H9 (cell line): ENCODE results near the gene PSME1. TPM values are rescaled to one million over a fixed set of nuclear protein-coding genes. Genes with fewer than 3 reads are reported as not detected.

Experiments used
- DNase-seq: peaks from one replicate; pipeline ENCODE4 v3.0.0-alpha.2; 2017
- H2AFZ ChIP-seq: one replicate; pipeline ENCODE4 v1.6.1; 2013; ENCODE audit warnings: mild to moderate bottlenecking, low read length, control low read depth, moderate library complexity
- H2AK5ac ChIP-seq: 2 replicates; pipeline ENCODE4 v1.6.1; 2013; ENCODE audit warnings: low read length, control low read depth, mixed read lengths; ENCODE audit not compliant: insufficient read length
- H2BK120ac ChIP-seq: one replicate; pipeline ENCODE4 v1.6.1; 2013; ENCODE audit warnings: low read depth, mild to moderate bottlenecking, low read length, control low read depth, inconsistent platforms; ENCODE audit not compliant: poor library complexity, severe bottlenecking
- H2BK12ac ChIP-seq: 2 replicates; pipeline ENCODE4 v1.6.1; 2013; ENCODE audit warnings: low read length, control low read depth, mixed read lengths, low read depth; ENCODE audit not compliant: insufficient read length
- H2BK15ac ChIP-seq: 2 replicates; pipeline ENCODE4 v1.6.1; 2013; ENCODE audit warnings: low read depth, low read length, control low read depth
- H2BK20ac ChIP-seq: one replicate; pipeline ENCODE4 v1.6.1; 2013; ENCODE audit warnings: low read depth, mild to moderate bottlenecking, low read length, control low read depth, inconsistent platforms; ENCODE audit not compliant: poor library complexity, severe bottlenecking
- H2BK5ac ChIP-seq: 2 replicates; pipeline ENCODE4 v1.6.1; 2013; ENCODE audit warnings: low read length, control low read depth, mixed read lengths; ENCODE audit not compliant: insufficient read length
- H3K14ac ChIP-seq: 2 replicates; pipeline ENCODE4 v1.6.1; 2013; ENCODE audit warnings: low read length, control low read depth; ENCODE audit not compliant: insufficient read depth
- H3K18ac ChIP-seq: 2 replicates; pipeline ENCODE4 v1.6.1; 2013; ENCODE audit warnings: low read depth, mild to moderate bottlenecking, mixed read lengths, low read length, control low read depth; ENCODE audit not compliant: insufficient read length
- H3K23ac ChIP-seq: 2 replicates; pipeline ENCODE4 v1.6.1; 2013; ENCODE audit warnings: low read length, control low read depth, mixed read lengths, low read depth; ENCODE audit not compliant: insufficient read length
- H3K23me2 ChIP-seq: 2 replicates; pipeline ENCODE4 v1.6.1; 2013; ENCODE audit warnings: low read depth, mild to moderate bottlenecking, mixed read lengths, low read length, control low read depth; ENCODE audit not compliant: insufficient read length, poor library complexity, severe bottlenecking
- H3K27ac ChIP-seq: 2 replicates; pipeline ENCODE4 v1.5.1; 2013; ENCODE audit warnings: low read length, control low read depth, mixed read lengths, low read depth; ENCODE audit not compliant: insufficient read length
- H3K27me3 ChIP-seq: 2 replicates; pipeline ENCODE4 v1.6.1; 2013; ENCODE audit warnings: low read length, control low read depth, inconsistent platforms; ENCODE audit not compliant: insufficient read depth
- H3K4ac ChIP-seq: 2 replicates; pipeline ENCODE4 v1.6.1; 2013; ENCODE audit warnings: low read depth, mild to moderate bottlenecking, control low read depth, inconsistent platforms, low read length, moderate library complexity
- H3K4me1 ChIP-seq: 2 replicates; pipeline ENCODE4 v1.6.1; 2013; ENCODE audit warnings: low read length, control low read depth, inconsistent platforms; ENCODE audit not compliant: insufficient read depth
- H3K4me2 ChIP-seq: 2 replicates; pipeline ENCODE4 v1.6.1; 2013; ENCODE audit warnings: low read length, control low read depth, mixed read lengths; ENCODE audit not compliant: insufficient read length, insufficient read depth
- H3K56ac ChIP-seq: 2 replicates; pipeline ENCODE4 v1.6.1; 2013; ENCODE audit warnings: low read depth, mild to moderate bottlenecking, mixed read lengths, low read length, control low read depth; ENCODE audit not compliant: insufficient read length
- H3K79me1 ChIP-seq: 2 replicates; pipeline ENCODE4 v1.6.1; 2013; ENCODE audit warnings: low read depth, mild to moderate bottlenecking, moderate library complexity, low read length, control low read depth, inconsistent platforms; ENCODE audit not compliant: insufficient read depth, poor library complexity, severe bottlenecking
- H3K79me2 ChIP-seq: 2 replicates; pipeline ENCODE4 v1.6.1; 2013; ENCODE audit warnings: low read length, control low read depth, inconsistent platforms; ENCODE audit not compliant: insufficient read depth
- H3K9ac ChIP-seq: 2 replicates; pipeline ENCODE4 v1.6.1; 2013; ENCODE audit warnings: low read length, control low read depth, mixed read lengths; ENCODE audit not compliant: insufficient read length; ENCODE audit errors: extremely low read depth
- H3K9me3 ChIP-seq: one replicate; pipeline ENCODE4 v1.6.1; 2013; ENCODE audit warnings: low read depth, low read length, inconsistent platforms; ENCODE audit not compliant: control insufficient read depth
- H3T11ph ChIP-seq: one replicate; pipeline ENCODE4 v1.6.1; 2013; ENCODE audit warnings: mild to moderate bottlenecking, low read length, control low read depth, inconsistent platforms
- H4K20me1 ChIP-seq: one replicate; pipeline ENCODE4 v1.6.1; 2013; ENCODE audit not compliant: control insufficient read depth, insufficient read length, insufficient read depth
- H4K5ac ChIP-seq: 2 replicates; pipeline ENCODE4 v1.6.1; 2013; ENCODE audit warnings: low read depth, mild to moderate bottlenecking, mixed read lengths, low read length, control low read depth; ENCODE audit not compliant: insufficient read length
- H4K8ac ChIP-seq: replicated peaks from 2 replicates; pipeline ENCODE4 v1.6.1; 2013; ENCODE audit warnings: low read length, control low read depth, mixed read lengths, low read depth; ENCODE audit not compliant: insufficient read length
- H4K91ac ChIP-seq: 2 replicates; pipeline ENCODE4 v1.6.1; 2013; ENCODE audit warnings: low read depth, mild to moderate bottlenecking, moderate library complexity, mixed read lengths, low read length, control low read depth; ENCODE audit not compliant: insufficient read length
- H3K27ac Mint-ChIP-seq, 3 experiments: 2 replicates in 2 of 3; 3 replicates in 1 of 3; pipeline ENCODE4 v1.8.0; 2020 to 2021; ENCODE audit warnings: mixed read lengths in 3 of 3, mild to moderate bottlenecking in 1 of 3, moderate library complexity in 1 of 3
- H3K27me3 Mint-ChIP-seq: 2 replicates; pipeline ENCODE4 v1.8.0; 2021; ENCODE audit warnings: low read depth, mild to moderate bottlenecking, moderate library complexity, mixed read lengths
- H3K36me3 Mint-ChIP-seq, 3 experiments: 2 replicates in 2 of 3; 3 replicates in 1 of 3; pipeline ENCODE4 v1.8.0; 2020 to 2021; ENCODE audit warnings: low read depth in 3 of 3, mixed read lengths in 3 of 3; ENCODE audit not compliant: insufficient read depth in 1 of 3
- H3K4me1 Mint-ChIP-seq, 2 experiments: 2 replicates each; pipeline ENCODE4 v1.8.0; 2020; ENCODE audit warnings: mixed read lengths in 2 of 2
- H3K4me3 Mint-ChIP-seq, 2 experiments: 2 replicates in 1 of 2; 3 replicates in 1 of 2; pipeline ENCODE4 v1.8.0; 2020 to 2021; ENCODE audit warnings: mild to moderate bottlenecking in 2 of 2, mixed read lengths in 2 of 2, moderate library complexity in 1 of 2
- H3K9me3 Mint-ChIP-seq, 2 experiments: 2 replicates in 1 of 2; 3 replicates in 1 of 2; pipeline ENCODE4 v1.8.0; 2020; ENCODE audit warnings: mild to moderate bottlenecking in 2 of 2, mixed read lengths in 2 of 2, moderate library complexity in 1 of 2
- WGBS: extraction: QIAGEN DNeasy Blood & Tissue Kit; methylation state at CpG from one replicate; pipeline ENCODE4 v1.1.7; 2013; ENCODE audit warnings: missing lambda C conversion rate, low lambda C conversion rate, mixed read lengths; ENCODE audit not compliant: insufficient read length; ENCODE audit errors: extremely low coverage; 5-methylcytosine and 5-hydroxymethylcytosine counted together
- total RNA-seq: library from RNA; stranded (reverse); gene quantifications from 2 replicates; pipeline ENCODE4 v1.2.1, GENCODE V29; 2021
- TF ChIP-seq, protein P1 (sequence below): fragments of 200-600 bp; sonication (generic); conservative IDR thresholded peaks from 3 replicates; pipeline ENCODE4 v1.8.0; 2021; ENCODE audit warnings: antibody characterized with exemption, mild to moderate bottlenecking

PSME1 gene
- total RNA-seq, 1 experiment from 2014 or later, result 109 TPM

- Mint-ChIP-seq H3K27ac (peak overlapping the region; percentile 95 to 98 (median 97)), H3K9me3 (peaks cover 0 to 2% of the 10 kb centered on the region in 2 experiments; a peak in 3 of 5 replicates), H3K4me3 (peak overlapping the region; percentile 90 to 93), H3K36me3 (peaks cover 26 to 41% (median 30%) of the 10 kb centered on the region in 3 experiments; a peak in 6 of 7 replicates), H3K4me1 (peaks cover 21 to 37% of the 10 kb centered on the region in 2 experiments), H3K27me3 (peaks cover 4% of the 10 kb centered on the region)
- Histone ChIP-seq H2AFZ (no peak overlapping the region), H2BK120ac (no peak overlapping the region), H2BK5ac (no peak overlapping the region), H3T11ph (no peak overlapping the region), H3K14ac (peak overlapping the region; percentile 84; the same call in 1 of the 2 replicates), H3K79me1 (no peaks in the 10 kb centered on the region), H3K27ac (no peak overlapping the region), H2BK12ac (no peak overlapping the region), H3K23me2 (peaks cover 6% of the 10 kb centered on the region), H3K4me1 (no peaks in the 10 kb centered on the region; the same call in 1 of the 2 replicates), H2BK20ac (no peak overlapping the region), H3K56ac (no peak overlapping the region), H4K20me1 (no peaks in the 10 kb centered on the region), H3K27me3 (no peaks in the 10 kb centered on the region), H3K23ac (no peak overlapping the region), H2AK5ac (no peak overlapping the region), H2BK15ac (no peak overlapping the region), H3K18ac (peak overlapping the region; percentile 89), H3K9ac (peak overlapping the region; percentile 89), H4K5ac (no peak overlapping the region), H3K4ac (no peak overlapping the region), H3K9me3 (no peaks in the 10 kb centered on the region), H4K91ac (peak overlapping the region; percentile 39), H3K4me2 (peak overlapping the region; percentile 85), H3K79me2 (no peaks in the 10 kb centered on the region; the same call in 1 of the 2 replicates), H4K8ac (no peak overlapping the region)
- no peak for DNase-seq
- WGBS, result no CpG with 5 or more reads among the region's 14 CpGs
- TF ChIP-seq, protein P1, sequence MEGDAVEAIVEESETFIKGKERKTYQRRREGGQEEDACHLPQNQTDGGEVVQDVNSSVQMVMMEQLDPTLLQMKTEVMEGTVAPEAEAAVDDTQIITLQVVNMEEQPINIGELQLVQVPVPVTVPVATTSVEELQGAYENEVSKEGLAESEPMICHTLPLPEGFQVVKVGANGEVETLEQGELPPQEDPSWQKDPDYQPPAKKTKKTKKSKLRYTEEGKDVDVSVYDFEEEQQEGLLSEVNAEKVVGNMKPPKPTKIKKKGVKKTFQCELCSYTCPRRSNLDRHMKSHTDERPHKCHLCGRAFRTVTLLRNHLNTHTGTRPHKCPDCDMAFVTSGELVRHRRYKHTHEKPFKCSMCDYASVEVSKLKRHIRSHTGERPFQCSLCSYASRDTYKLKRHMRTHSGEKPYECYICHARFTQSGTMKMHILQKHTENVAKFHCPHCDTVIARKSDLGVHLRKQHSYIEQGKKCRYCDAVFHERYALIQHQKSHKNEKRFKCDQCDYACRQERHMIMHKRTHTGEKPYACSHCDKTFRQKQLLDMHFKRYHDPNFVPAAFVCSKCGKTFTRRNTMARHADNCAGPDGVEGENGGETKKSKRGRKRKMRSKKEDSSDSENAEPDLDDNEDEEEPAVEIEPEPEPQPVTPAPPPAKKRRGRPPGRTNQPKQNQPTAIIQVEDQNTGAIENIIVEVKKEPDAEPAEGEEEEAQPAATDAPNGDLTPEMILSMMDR, result no peak
These were observed 41.1 kb upstream of the PSME1 start for GRCh38 chr14:24094841-24095270.
